ENCODE results near the gene P2RX7.
A peak's percentile ranks its signal among the peaks of the same experiment; 100 is the strongest.

P2RX7 gene

GRCh38 chr12:121107681-121108080 lies 25.0 kb upstream of the P2RX7 start:
- H3K4me3 ChIP-seq = no peak overlapping the region
- no peak overlapping the region for H3K27ac ChIP-seq

GRCh38 chr12:121108492-121108891 lies 24.2 kb upstream of the P2RX7 start:
- Histone ChIP-seq H3K4me3 (no peak overlapping the region), H3K27ac (no peak overlapping the region)

GRCh38 chr12:121110211-121110940 lies 22.3 kb upstream of the P2RX7 start:
- Histone ChIP-seq H3K4me3 (no peak overlapping the region), H3K27ac (no peak overlapping the region)

- Histone ChIP-seq H3K27ac (no peak overlapping the region), H3K4me3 (no peak overlapping the region)
Measured at GRCh38 chr12:121111684-121112083, 21.0 kb upstream of the P2RX7 start.

- H3K4me3 ChIP-seq = no peak overlapping the region
- no peak overlapping the region for H3K27ac ChIP-seq
Measured at GRCh38 chr12:121112496-121112895, 20.2 kb upstream of the P2RX7 start.

GRCh38 chr12:121113057-121113456 lies 19.6 kb upstream of the P2RX7 start:
- no peak overlapping the region for H3K27ac ChIP-seq
- no peak overlapping the region for H3K4me3 ChIP-seq

- H3K4me3 ChIP-seq = no peak overlapping the region
Measured at GRCh38 chr12:121114019-121114639, 18.5 kb upstream of the P2RX7 start.

GRCh38 chr12:121114806-121115205 lies 17.9 kb upstream of the P2RX7 start:
- Histone ChIP-seq H3K27ac (no peak overlapping the region), H3K4me3 (no peak overlapping the region)

More at GRCh38 chr12:121114019-121114639, 18.5 kb upstream of the P2RX7 start:
- H3K27ac ChIP-seq = no peak overlapping the region

GRCh38 chr12:121115530-121115929 lies 17.1 kb upstream of the P2RX7 start:
- H3K4me3 ChIP-seq = no peak overlapping the region
- H3K27ac ChIP-seq = no peak overlapping the region

- H3K4me3 ChIP-seq = no peak overlapping the region
- no peak overlapping the region for H3K27ac ChIP-seq
Measured at GRCh38 chr12:121116318-121117225, 16.1 kb upstream of the P2RX7 start.

GRCh38 chr12:121117226-121117777 lies 15.4 kb upstream of the P2RX7 start:
- H3K27ac ChIP-seq = no peak overlapping the region
- H3K4me3 ChIP-seq = no peak overlapping the region

- H3K4me3 ChIP-seq = no peak overlapping the region
- no peak overlapping the region for H3K27ac ChIP-seq
Measured at GRCh38 chr12:121120323-121120722, 12.4 kb upstream of the P2RX7 start.

GRCh38 chr12:121120989-121121755 lies 11.5 kb upstream of the P2RX7 start:
- Histone ChIP-seq H3K27ac (no peak overlapping the region), H3K4me3 (no peak overlapping the region)

GRCh38 chr12:121121805-121122204 lies 10.9 kb upstream of the P2RX7 start:
- no peak overlapping the region for H3K4me3 ChIP-seq

GRCh38 chr12:121123488-121123887 lies 9.2 kb upstream of the P2RX7 start:
- H3K27ac ChIP-seq = no peak overlapping the region
- no peak overlapping the region for H3K4me3 ChIP-seq

More at GRCh38 chr12:121121805-121122204, 10.9 kb upstream of the P2RX7 start:
- H3K27ac ChIP-seq = no peak overlapping the region

- peak overlapping the region in 2 of 21 experiments; percentile 34 to 49 for H3K27ac ChIP-seq
Measured at GRCh38 chr12:121124402-121125109, 8.1 kb upstream of the P2RX7 start.

GRCh38 chr12:121127501-121127900 lies 5.2 kb upstream of the P2RX7 start:
- Histone ChIP-seq H3K4me3 (no peak overlapping the region), H3K27ac (peak overlapping the region in 2 of 21 experiments; percentile 75 to 89)

More at GRCh38 chr12:121124402-121125109, 8.1 kb upstream of the P2RX7 start:
- H3K4me3 ChIP-seq = no peak overlapping the region

GRCh38 chr12:121128908-121129810 lies 3.5 kb upstream of the P2RX7 start:
- no peak overlapping the region for H3K4me3 ChIP-seq
- H3K27ac ChIP-seq = peak overlapping the region in 18 of 21 experiments; percentile 12 to 89 (median 68)

Data from skin epidermis (tissue), 12 donors.